ENCODE data around the gene ZFR.
A peak's percentile ranks its signal among the peaks of the same experiment; 100 is the strongest.

The ZFR gene

DNA sequence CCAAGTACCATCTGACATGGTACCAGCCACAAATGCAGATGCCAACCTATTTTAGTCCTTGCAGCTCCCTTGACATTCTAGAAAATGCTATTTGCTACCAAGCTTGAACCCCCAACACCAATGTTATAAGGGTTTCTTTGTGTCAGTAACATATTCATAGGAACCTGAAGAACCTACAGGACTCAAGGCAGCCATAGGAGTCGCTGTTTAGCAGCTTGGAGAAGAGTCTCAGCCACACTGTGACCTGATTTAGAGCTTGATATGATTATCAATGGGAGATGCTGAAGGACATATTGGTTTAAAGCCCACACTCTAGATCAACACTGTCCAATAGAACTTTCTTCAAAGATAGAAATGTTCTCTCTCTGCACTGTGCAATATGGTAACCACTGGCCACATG, 6.4 kb upstream of the ZFR start:
- Histone ChIP-seq H3K36me3 (ENCODE audit: control insufficient read depth in 2 of 2, insufficient read depth in 2 of 2, low read length in 2 of 2) (no peaks in the 10 kb centered on the region), H3K4me3 (ENCODE audit: low read length in 2 of 2) (no peak overlapping the region), H3K4me1 (ENCODE audit: control insufficient read depth, insufficient read depth, low read length) (no peaks in the 10 kb centered on the region), H3K27ac (ENCODE audit: low read length) (no peak overlapping the region), H3K9ac (ENCODE audit: low read length in 2 of 2) (no peak overlapping the region), H3K27me3 (ENCODE audit: control insufficient read depth in 1 of 2, insufficient read depth in 2 of 2, low read length in 2 of 2) (no peaks in the 10 kb centered on the region), H3K9me3 (ENCODE audit: control insufficient read depth in 2 of 2, low read length in 2 of 2) (no peaks in the 10 kb centered on the region)

DNA sequence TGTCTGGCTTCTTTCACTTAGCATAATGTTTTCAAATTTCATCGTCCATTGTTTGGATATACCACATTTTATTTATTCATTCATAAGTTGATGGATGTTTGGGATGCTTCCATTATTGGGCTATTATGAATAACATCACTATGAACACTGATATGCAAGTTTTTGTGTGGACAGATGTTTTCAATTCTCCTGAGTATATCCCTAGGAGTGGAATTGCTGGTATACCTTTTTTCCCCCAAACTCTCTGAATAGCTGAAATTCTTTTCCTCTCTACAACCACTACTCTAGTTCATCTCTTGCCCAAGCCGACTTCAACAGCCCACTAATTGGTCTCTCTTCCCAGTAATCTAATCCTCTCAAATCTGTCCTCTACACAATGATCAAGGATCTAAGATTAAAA, 4.7 kb upstream of the ZFR start:
- no peaks in the 10 kb centered on the region for H3K27me3 ChIP-seq (ENCODE audit: control insufficient read depth in 1 of 2, insufficient read depth in 2 of 2, low read length in 2 of 2)
- H3K27ac ChIP-seq (ENCODE audit: low read length): no peak overlapping the region
- peaks cover 4% of the 10 kb centered on the region for H3K4me1 ChIP-seq (ENCODE audit: control insufficient read depth, insufficient read depth, low read length)
- no peaks in the 10 kb centered on the region for H3K9me3 ChIP-seq (ENCODE audit: control insufficient read depth in 2 of 2, low read length in 2 of 2)
- H3K9ac ChIP-seq (ENCODE audit: low read length in 2 of 2): no peak overlapping the region
- no peaks in the 10 kb centered on the region for H3K36me3 ChIP-seq (ENCODE audit: control insufficient read depth in 2 of 2, insufficient read depth in 2 of 2, low read length in 2 of 2)
- H3K4me3 ChIP-seq (ENCODE audit: low read length in 2 of 2): no peak overlapping the region

DNA sequence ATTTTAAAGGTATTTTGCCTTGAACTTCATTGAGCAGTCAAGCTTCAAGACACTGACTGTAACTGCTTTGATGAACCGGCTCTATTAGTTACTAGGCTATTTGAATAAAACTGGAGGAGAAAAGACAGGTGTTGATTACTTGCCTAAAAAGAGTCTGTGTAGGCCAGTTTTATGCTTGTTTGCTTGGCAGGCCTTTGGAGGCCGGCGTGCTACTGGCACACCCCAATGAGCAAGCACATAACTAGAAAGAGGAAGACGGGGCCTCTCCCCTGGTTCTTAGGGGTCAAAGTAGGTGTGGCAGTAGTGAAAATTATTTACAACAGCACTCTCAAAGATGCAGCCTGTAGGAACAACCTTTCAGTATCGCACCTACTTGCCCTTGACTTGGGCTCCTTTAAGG, 2.1 kb upstream of the ZFR start:
- H3K27ac ChIP-seq (ENCODE audit: low read length): no peak overlapping the region

DNA sequence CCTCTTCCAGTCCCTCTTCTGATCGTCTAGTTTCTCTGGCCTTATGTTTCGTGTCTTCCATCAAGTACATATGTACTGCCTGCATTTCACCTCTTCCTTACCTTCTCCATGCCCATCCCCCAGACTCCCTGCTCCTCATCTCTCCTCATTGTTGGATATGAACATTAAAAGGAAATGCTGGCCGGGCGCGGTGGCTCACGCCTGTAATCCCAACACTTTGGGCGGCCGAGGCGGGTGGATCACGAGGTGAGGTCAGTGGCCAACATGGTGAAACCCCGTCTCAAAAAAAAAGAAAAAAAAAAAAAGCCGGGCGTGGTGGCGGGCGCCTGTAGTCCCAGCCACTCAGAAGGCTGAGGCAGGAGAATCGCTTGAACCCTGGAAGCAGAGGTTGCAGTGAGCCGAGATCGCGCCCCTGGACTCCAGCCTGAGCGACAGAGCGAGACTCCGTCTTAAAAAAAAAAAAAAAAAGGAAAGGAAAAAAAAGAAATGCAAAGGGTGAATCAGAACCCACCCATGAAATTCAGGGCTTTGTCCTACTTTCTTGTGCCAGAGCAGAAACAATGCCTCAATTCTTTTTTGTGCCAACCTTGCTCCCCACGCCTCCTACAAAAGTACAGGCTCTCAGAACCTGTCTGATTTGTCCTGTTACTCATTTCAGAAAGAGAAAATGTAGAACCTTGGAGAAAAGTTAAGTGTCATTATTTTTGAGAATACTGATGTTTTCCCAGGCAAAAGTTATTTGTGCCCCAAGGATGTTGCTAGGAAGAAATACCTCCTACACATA, 1.5 kb upstream of the ZFR start:
- Histone ChIP-seq H3K9ac (ENCODE audit: low read length in 2 of 2) (no peak overlapping the region), H3K4me1 (ENCODE audit: control insufficient read depth, insufficient read depth, low read length) (peaks cover 16% of the 10 kb centered on the region), H3K27ac (ENCODE audit: low read length) (no peak overlapping the region), H3K27me3 (ENCODE audit: control insufficient read depth in 1 of 2, insufficient read depth in 2 of 2, low read length in 2 of 2) (no peaks in the 10 kb centered on the region), H3K9me3 (ENCODE audit: control insufficient read depth in 2 of 2, low read length in 2 of 2) (no peaks in the 10 kb centered on the region), H3K4me3 (ENCODE audit: low read length in 2 of 2) (no peak overlapping the region), H3K36me3 (ENCODE audit: control insufficient read depth in 2 of 2, insufficient read depth in 2 of 2, low read length in 2 of 2) (no peaks in the 10 kb centered on the region)

More for the DNA sequence above, 2.1 kb upstream of the ZFR start:
- no peaks in the 10 kb centered on the region for H3K9me3 ChIP-seq (ENCODE audit: control insufficient read depth in 2 of 2, low read length in 2 of 2)
- no peaks in the 10 kb centered on the region for H3K27me3 ChIP-seq (ENCODE audit: control insufficient read depth in 1 of 2, insufficient read depth in 2 of 2, low read length in 2 of 2)
- no peaks in the 10 kb centered on the region for H3K36me3 ChIP-seq (ENCODE audit: control insufficient read depth in 2 of 2, insufficient read depth in 2 of 2, low read length in 2 of 2)
- H3K4me3 ChIP-seq (ENCODE audit: low read length in 2 of 2): no peak overlapping the region
- H3K9ac ChIP-seq (ENCODE audit: low read length in 2 of 2): no peak overlapping the region
- H3K4me1 ChIP-seq (ENCODE audit: control insufficient read depth, insufficient read depth, low read length): peaks cover 16% of the 10 kb centered on the region

DNA sequence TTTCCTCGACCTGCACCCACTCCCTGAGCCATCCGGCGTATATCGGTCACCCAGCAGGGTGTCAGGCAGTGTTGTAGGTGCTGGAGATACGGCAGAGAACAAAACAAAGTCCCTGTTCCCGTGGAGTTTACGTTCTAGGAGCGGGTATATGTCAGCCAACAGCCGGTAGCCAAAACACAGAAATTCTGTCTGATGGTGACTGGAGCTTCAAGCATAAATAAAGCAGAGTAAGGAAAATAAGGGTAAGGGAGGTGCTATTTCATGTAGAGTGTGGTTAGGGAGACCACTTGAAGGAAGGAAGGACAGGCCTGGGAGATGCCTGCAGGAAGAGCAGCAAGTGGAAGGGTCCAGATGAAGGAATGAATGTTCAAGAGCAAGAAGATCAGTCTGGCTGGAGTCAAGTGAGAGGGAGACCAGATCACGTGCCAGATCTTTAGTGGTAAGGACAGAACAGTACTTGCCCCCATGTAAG, 783 bp upstream of the ZFR start:
- Histone ChIP-seq H3K36me3 (ENCODE audit: control insufficient read depth in 2 of 2, insufficient read depth in 2 of 2, low read length in 2 of 2) (no peaks in the 10 kb centered on the region), H3K9me3 (ENCODE audit: control insufficient read depth in 2 of 2, low read length in 2 of 2) (no peaks in the 10 kb centered on the region), H3K27me3 (ENCODE audit: control insufficient read depth in 1 of 2, insufficient read depth in 2 of 2, low read length in 2 of 2) (no peaks in the 10 kb centered on the region), H3K4me1 (ENCODE audit: control insufficient read depth, insufficient read depth, low read length) (peaks cover 16% of the 10 kb centered on the region), H3K27ac (ENCODE audit: low read length) (no peak overlapping the region), H3K9ac (ENCODE audit: low read length in 2 of 2) (no peak overlapping the region), H3K4me3 (ENCODE audit: low read length in 2 of 2) (peak overlapping the region in 1 of 2 donors; percentile 87)

DNA sequence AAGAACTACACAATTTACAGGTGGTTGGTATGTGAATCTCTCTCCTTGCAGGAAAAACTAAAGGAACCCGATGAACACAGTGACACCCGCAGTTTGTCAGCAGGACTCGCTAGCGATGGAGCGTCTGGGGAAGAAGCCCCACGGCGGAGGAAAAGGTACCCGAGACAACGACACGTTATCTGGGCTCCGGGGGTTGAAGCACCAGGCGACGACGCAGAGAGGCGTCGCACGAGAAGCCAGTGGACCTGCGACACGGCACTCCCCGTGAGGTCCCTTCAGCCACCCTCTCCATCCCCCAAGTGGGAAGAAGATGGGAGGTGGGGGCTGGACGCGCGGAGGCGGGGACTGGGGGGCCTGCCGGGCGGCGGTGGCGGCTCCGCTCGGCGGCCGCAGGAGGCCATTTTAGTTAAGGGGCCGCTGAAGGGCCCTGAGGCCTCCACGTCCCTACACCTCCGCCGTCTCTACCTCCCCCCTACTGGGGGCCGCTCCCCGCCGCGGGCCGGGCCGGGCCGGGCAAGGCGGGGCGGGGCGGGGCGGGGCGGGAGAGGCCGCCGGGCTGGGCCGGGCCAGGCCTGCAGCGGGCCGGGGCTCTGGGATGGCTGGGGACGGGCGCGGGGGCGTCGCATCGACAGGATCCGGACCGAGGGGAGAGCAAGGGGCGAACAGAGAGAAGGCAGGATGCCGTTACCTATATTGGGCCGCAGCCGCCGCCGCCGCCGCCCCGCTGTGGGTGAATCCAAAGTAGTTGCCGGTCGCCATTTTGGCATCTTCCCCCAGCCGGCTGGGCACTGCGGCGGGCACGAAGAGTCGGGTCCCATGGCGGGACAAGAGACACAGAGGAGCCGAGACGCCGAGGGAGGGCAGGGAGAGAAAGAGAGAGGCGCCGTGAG, 754 bp downstream of the ZFR start:
- H3K9ac ChIP-seq (ENCODE audit: low read length in 2 of 2): peak overlapping the region; percentile 78 to 88
- H3K36me3 ChIP-seq (ENCODE audit: control insufficient read depth in 2 of 2, insufficient read depth in 2 of 2, low read length in 2 of 2): no peaks in the 10 kb centered on the region
- H3K27me3 ChIP-seq (ENCODE audit: control insufficient read depth in 1 of 2, insufficient read depth in 2 of 2, low read length in 2 of 2): no peaks in the 10 kb centered on the region
- peaks cover 16% of the 10 kb centered on the region for H3K4me1 ChIP-seq (ENCODE audit: control insufficient read depth, insufficient read depth, low read length)
- H3K27ac ChIP-seq (ENCODE audit: low read length): peak overlapping the region; percentile 86
- H3K9me3 ChIP-seq (ENCODE audit: control insufficient read depth in 2 of 2, low read length in 2 of 2): no peaks in the 10 kb centered on the region
- peak overlapping the region; percentile 87 to 94 for H3K4me3 ChIP-seq (ENCODE audit: low read length in 2 of 2)

DNA sequence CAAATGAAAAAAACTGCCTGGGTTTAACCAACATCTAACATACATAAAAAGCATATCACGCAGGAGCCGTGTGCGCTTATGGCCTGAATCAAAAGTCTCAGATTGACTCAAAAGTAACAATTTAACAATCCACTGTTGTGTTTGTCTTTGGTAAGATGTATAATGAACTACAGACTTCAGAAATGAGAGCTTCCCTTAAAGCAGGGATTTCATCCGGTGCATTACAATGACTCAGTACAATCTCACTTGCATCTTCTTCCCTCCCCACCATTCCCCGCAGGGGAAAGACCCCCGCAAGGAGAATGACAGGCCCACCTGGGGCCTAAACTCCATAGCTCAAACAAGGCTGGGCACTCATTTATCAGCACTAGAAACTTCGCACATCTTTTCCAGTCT, 1.4 kb downstream of the ZFR start:
- H3K36me3 ChIP-seq (ENCODE audit: control insufficient read depth in 2 of 2, insufficient read depth in 2 of 2, low read length in 2 of 2): no peaks in the 10 kb centered on the region
- peak overlapping the region; percentile 87 to 94 for H3K4me3 ChIP-seq (ENCODE audit: low read length in 2 of 2)
- no peaks in the 10 kb centered on the region for H3K27me3 ChIP-seq (ENCODE audit: control insufficient read depth in 1 of 2, insufficient read depth in 2 of 2, low read length in 2 of 2)
- no peaks in the 10 kb centered on the region for H3K9me3 ChIP-seq (ENCODE audit: control insufficient read depth in 2 of 2, low read length in 2 of 2)
- H3K9ac ChIP-seq (ENCODE audit: low read length in 2 of 2): peak overlapping the region; percentile 68 to 76
- peaks cover 16% of the 10 kb centered on the region for H3K4me1 ChIP-seq (ENCODE audit: control insufficient read depth, insufficient read depth, low read length)
- peak overlapping the region; percentile 19 for H3K27ac ChIP-seq (ENCODE audit: low read length)

DNA sequence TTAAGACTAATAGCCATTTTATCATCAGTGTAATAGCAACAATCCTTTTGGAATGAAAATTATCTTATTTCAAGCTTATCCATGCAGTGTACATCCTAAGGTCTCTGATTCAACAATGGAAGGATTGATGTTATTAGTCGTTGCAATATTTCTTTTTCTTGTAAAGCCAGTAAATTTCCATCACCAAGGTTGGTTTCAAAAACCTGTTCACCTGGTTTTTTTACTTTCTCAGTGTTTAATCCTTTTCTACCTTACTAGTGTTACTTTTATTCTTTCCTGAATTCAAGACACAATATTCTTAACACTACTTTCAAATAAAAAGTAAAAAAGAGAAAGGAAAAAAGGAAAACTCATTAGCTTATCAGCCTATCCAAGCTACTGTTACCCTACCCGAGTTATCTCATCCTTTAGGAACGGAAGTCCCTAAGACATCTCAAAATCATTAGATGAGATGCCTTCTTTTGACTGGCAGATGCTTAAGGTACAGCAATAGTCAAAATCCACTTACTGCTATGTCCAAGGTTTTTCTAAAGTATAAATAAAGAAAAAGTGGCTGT, 5.4 kb downstream of the ZFR start:
- Histone ChIP-seq H3K4me1 (ENCODE audit: control insufficient read depth, insufficient read depth, low read length) (peaks cover 12% of the 10 kb centered on the region), H3K27me3 (ENCODE audit: control insufficient read depth in 1 of 2, insufficient read depth in 2 of 2, low read length in 2 of 2) (no peaks in the 10 kb centered on the region)

DNA sequence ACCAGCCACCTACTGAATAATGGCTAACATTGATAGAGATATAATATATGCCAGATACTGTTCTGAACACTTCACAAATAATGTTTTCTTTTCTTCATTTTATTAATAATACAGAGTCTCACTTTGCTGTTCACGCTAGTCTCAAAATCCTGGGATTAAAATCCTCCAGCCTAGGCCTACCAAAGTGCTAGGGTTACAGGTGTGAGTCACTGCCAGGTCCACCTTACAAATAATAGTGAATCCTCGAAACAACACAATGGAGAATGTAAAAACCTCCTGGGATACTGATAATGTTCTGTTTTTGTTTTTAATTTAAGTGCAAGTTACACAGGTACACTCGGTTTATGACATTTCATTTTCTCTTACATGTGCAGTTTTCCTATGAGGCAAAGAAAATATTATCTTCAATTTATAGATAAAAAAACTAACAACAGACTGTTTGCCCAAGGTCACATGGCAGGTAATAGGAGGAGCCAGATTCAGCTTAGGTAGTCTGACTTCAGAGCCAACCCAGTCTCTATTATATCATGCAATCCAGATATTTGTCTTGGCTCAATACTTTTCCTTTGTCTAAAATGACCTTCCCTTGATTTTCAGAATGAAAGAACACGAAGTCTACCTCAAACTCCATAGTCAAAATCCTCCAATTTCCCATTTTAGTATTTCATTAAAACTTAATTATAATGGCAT, 7.8 kb downstream of the ZFR start:
- Histone ChIP-seq H3K36me3 (ENCODE audit: control insufficient read depth in 2 of 2, insufficient read depth in 2 of 2, low read length in 2 of 2) (no peaks in the 10 kb centered on the region), H3K27ac (ENCODE audit: low read length) (no peak overlapping the region), H3K4me1 (ENCODE audit: control insufficient read depth, insufficient read depth, low read length) (no peaks in the 10 kb centered on the region), H3K9ac (ENCODE audit: low read length in 2 of 2) (no peak overlapping the region), H3K4me3 (ENCODE audit: low read length in 2 of 2) (no peak overlapping the region), H3K9me3 (ENCODE audit: control insufficient read depth in 2 of 2, low read length in 2 of 2) (no peaks in the 10 kb centered on the region), H3K27me3 (ENCODE audit: control insufficient read depth in 1 of 2, insufficient read depth in 2 of 2, low read length in 2 of 2) (no peaks in the 10 kb centered on the region)

More for the DNA sequence above, 5.4 kb downstream of the ZFR start:
- H3K9ac ChIP-seq (ENCODE audit: low read length in 2 of 2): no peak overlapping the region
- H3K36me3 ChIP-seq (ENCODE audit: control insufficient read depth in 2 of 2, insufficient read depth in 2 of 2, low read length in 2 of 2): no peaks in the 10 kb centered on the region
- H3K9me3 ChIP-seq (ENCODE audit: control insufficient read depth in 2 of 2, low read length in 2 of 2): no peaks in the 10 kb centered on the region
- H3K4me3 ChIP-seq (ENCODE audit: low read length in 2 of 2): no peak overlapping the region
- H3K27ac ChIP-seq (ENCODE audit: low read length): no peak overlapping the region

DNA sequence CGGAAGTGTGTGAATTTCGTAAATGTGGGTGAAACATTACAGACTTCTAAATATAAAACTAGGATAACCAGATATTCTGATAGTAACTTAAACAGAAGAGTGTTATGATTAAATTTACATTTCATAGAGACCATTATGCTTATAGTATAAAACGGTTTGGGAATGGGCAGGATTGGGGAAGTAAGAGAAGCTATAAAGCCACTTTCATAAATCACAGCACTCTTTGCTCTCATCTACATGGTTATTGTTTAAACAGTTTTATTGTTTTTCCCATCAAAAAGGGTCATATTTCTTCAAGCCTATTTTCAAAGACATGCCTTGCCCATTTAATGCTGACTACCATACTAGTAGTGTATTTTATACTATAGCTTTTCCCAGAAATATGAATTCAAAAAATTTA, 9.2 kb downstream of the ZFR start:
- Histone ChIP-seq H3K36me3 (ENCODE audit: control insufficient read depth in 2 of 2, insufficient read depth in 2 of 2, low read length in 2 of 2) (no peaks in the 10 kb centered on the region), H3K4me1 (ENCODE audit: control insufficient read depth, insufficient read depth, low read length) (no peaks in the 10 kb centered on the region), H3K9ac (ENCODE audit: low read length in 2 of 2) (no peak overlapping the region), H3K27me3 (ENCODE audit: control insufficient read depth in 1 of 2, insufficient read depth in 2 of 2, low read length in 2 of 2) (no peaks in the 10 kb centered on the region), H3K9me3 (ENCODE audit: control insufficient read depth in 2 of 2, low read length in 2 of 2) (no peaks in the 10 kb centered on the region), H3K4me3 (ENCODE audit: low read length in 2 of 2) (no peak overlapping the region), H3K27ac (ENCODE audit: low read length) (no peak overlapping the region)

All from stomach smooth muscle (tissue), 2 donors.